ENCODE measurements around the gene IVNS1ABP. TPM values are rescaled to one million over a fixed set of nuclear protein-coding genes. Genes with fewer than 3 reads are reported as not detected.

The IVNS1ABP gene
- total and polyA plus RNA-seq, 9 donors = 31.2 to 73.9 (median 54.2) TPM

GRCh38 chr1:185319139-185319475 is 2.1 kb upstream of the IVNS1ABP start:
- Histone ChIP-seq H3K27me3 (no peaks in the 10 kb centered on the region), H3K9me3 (no peaks in the 10 kb centered on the region), H3K4me1 (ENCODE audit: insufficient read depth) (no peaks in the 10 kb centered on the region), H3K4me3 (no peak overlapping the region), H3K27ac (peak overlapping the region in 1 of 2 donors; percentile 43), H3K36me3 (no peaks in the 10 kb centered on the region)
- TF ChIP-seq, protein P1, sequence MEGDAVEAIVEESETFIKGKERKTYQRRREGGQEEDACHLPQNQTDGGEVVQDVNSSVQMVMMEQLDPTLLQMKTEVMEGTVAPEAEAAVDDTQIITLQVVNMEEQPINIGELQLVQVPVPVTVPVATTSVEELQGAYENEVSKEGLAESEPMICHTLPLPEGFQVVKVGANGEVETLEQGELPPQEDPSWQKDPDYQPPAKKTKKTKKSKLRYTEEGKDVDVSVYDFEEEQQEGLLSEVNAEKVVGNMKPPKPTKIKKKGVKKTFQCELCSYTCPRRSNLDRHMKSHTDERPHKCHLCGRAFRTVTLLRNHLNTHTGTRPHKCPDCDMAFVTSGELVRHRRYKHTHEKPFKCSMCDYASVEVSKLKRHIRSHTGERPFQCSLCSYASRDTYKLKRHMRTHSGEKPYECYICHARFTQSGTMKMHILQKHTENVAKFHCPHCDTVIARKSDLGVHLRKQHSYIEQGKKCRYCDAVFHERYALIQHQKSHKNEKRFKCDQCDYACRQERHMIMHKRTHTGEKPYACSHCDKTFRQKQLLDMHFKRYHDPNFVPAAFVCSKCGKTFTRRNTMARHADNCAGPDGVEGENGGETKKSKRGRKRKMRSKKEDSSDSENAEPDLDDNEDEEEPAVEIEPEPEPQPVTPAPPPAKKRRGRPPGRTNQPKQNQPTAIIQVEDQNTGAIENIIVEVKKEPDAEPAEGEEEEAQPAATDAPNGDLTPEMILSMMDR (IDR thresholded peaks at IDR 0.05) = no peak
- TF ChIP-seq EP300 (IDR thresholded peaks at IDR 0.05) = no peak
- no peak for TF ChIP-seq POLR2A (IDR thresholded peaks at IDR 0.05)
- DNase-seq = no peak
- intact Hi-C loops (cut with DNase I) = loop anchor here in 1 of 4 donors (5.0 to 10.0 kb wide), 2 partner anchors 162 to 564 kb away; partner anchors contain the start of genes EDEM3, SWT1 and TRMT1L
- 50 to 75% (median 61%) methylated on average over 1 of the region's 1 CpG for WGBS, 3 donors

- no peak for TF ChIP-seq POLR2A (IDR thresholded peaks at IDR 0.05)
- TF ChIP-seq, protein P1 (IDR thresholded peaks at IDR 0.05) = no peak
- TF ChIP-seq EP300 (IDR thresholded peaks at IDR 0.05) = no peak
- DNase-seq = no peak
- Histone ChIP-seq H3K27ac (peak overlapping the region in 1 of 2 donors; percentile 92), H3K27me3 (no peaks in the 10 kb centered on the region), H3K4me1 (ENCODE audit: insufficient read depth) (no peaks in the 10 kb centered on the region), H3K9me3 (no peaks in the 10 kb centered on the region), H3K36me3 (no peaks in the 10 kb centered on the region), H3K4me3 (no peak overlapping the region)
- intact Hi-C loops (cut with DNase I) = loop anchor here in 1 of 4 donors (5.0 to 10.0 kb wide), 2 partner anchors 161 to 564 kb away; partner anchors contain the start of genes EDEM3, SWT1 and TRMT1L
- 26 to 56% (median 31%) methylated on average over 10 of the region's 10 CpGs for WGBS, 3 donors
Measured at GRCh38 chr1:185318431-185319138, 1.5 kb upstream of the IVNS1ABP start.

- Histone ChIP-seq H3K4me1 (ENCODE audit: insufficient read depth) (no peaks in the 10 kb centered on the region), H3K27me3 (no peaks in the 10 kb centered on the region), H3K9me3 (no peaks in the 10 kb centered on the region), H3K36me3 (no peaks in the 10 kb centered on the region), H3K27ac (peak overlapping the region; percentile 61 to 92), H3K4me3 (peak overlapping the region; percentile 90)
- 17 to 23% (median 19%) methylated on average over 11 of the region's 11 CpGs for WGBS, 3 donors
- intact Hi-C loops (cut with DNase I) = loop anchor here in 1 of 4 donors (5.0 to 10.0 kb wide), 2 partner anchors 161 to 563 kb away; partner anchors contain the start of genes EDEM3, SWT1 and TRMT1L
- TF ChIP-seq EP300 (IDR thresholded peaks at IDR 0.05) (no peak), POLR2A (IDR thresholded peaks at IDR 0.05) (no peak)
- TF ChIP-seq, protein P1 (IDR thresholded peaks at IDR 0.05) = no peak
- peak in 2 of 5 donors; percentile 33 to 48 for DNase-seq
Measured at GRCh38 chr1:185317886-185318310, 855 bp upstream of the IVNS1ABP start.

DNA sequence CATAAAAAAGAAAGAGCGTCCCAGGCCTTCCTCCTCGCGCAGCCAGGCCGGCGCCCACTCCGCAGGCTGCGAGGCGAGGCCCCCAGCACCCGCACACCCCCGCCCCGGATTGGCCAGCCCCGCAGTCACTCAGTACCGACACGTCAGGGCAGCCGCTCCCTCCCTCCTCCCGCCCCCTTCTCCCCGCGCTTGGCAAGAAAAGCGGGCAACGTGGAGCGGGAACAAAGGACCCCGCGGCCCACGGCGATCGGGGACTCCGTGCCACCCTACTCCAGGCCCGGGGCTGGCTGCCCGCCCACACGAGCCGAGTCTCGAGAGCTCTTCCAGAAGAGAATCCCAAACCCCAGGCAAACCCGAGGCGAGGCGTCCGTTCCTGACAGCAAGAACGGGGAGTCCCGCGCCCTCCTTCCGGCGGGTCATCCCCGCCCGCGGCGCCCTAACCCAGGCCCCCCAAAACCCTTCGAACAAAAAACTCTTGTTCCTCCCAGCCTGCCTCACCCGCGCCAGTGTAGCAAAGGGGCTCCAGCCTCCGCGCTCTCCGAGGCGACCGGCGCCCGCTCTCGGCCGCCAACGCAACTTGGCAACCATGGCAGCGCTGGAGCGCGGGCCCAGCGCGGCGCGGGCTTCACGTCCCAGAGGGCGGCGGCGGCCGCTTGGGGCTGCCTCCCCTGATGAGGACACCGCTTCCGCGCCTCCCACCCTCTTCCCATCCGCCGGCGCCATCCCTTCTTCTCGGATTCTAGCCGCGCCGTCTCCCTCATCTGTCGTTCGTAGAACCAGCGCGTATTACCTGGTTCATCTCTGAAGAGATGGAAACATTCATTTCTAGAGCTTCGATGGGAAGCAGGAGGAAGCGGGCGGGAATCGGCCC is 645 bp downstream of the IVNS1ABP start:
- Histone ChIP-seq H3K27me3 (no peaks in the 10 kb centered on the region), H3K4me3 (peak overlapping the region; percentile 90), H3K36me3 (no peaks in the 10 kb centered on the region), H3K9me3 (no peaks in the 10 kb centered on the region), H3K27ac (peak overlapping the region; percentile 76 to 92), H3K4me1 (ENCODE audit: insufficient read depth) (peaks cover 4% of the 10 kb centered on the region)
- intact Hi-C loops (cut with DNase I) = loop anchor here in 1 of 4 donors (5.0 to 10.0 kb wide), 2 partner anchors 159 to 562 kb away; partner anchors contain the start of genes EDEM3, SWT1 and TRMT1L
- peak; percentile 96 to 98 (median 97) for DNase-seq
- 0 to 1% (median 1%) methylated on average over 67 to 88 of the region's 88 CpGs for WGBS, 3 donors
- TF ChIP-seq, protein P1 (IDR thresholded peaks at IDR 0.05) = peak in 1 of 3 donors; percentile 11
- TF ChIP-seq EP300 (IDR thresholded peaks at IDR 0.05) (no peak), POLR2A (IDR thresholded peaks at IDR 0.05) (peak; percentile 62)
